D721Med (cell line): ENCODE data around the gene DCHS1.

Source experiments
- DNase-seq: peaks from one replicate; pipeline ENCODE4 v3.0.0; 2011; ENCODE audit warnings: low spot score; ENCODE audit not compliant: insufficient read length
- FAIRE-seq: peaks from 2 replicates; lab custom pipeline; 2011; peaks lifted over from hg19 to GRCh38; lab: Jason Lieb, UNC
- CTCF ChIP-seq: IDR thresholded peaks from 2 replicates; pipeline ENCODE4 v1.5.1; 2012; ENCODE audit warnings: mild to moderate bottlenecking, control low read depth; ENCODE audit not compliant: insufficient read depth; ENCODE audit errors: missing control alignments

DCHS1 gene

GRCh38 chr11:6656584-6656915, 941 bp upstream of the DCHS1 start:
- FAIRE-seq (no peak), DNase-seq (no peak)
- TF ChIP-seq CTCF, result no peak

- FAIRE-seq (no peak), DNase-seq (no peak)
- no peak for TF ChIP-seq CTCF
These were observed 404 bp downstream of the DCHS1 start for GRCh38 chr11:6655020-6655789.

- no peak for TF ChIP-seq CTCF
- DNase-seq, result no peak
- no peak for FAIRE-seq
These were observed 1.2 kb downstream of the DCHS1 start for GRCh38 chr11:6654281-6655019.

GRCh38 chr11:6653656-6654055, 2.0 kb downstream of the DCHS1 start:
- no peak for DNase-seq
- no peak for FAIRE-seq
- no peak for TF ChIP-seq CTCF

- FAIRE-seq, result no peak
- no peak for TF ChIP-seq CTCF
- no peak for DNase-seq
These were observed 2.5 kb downstream of the DCHS1 start for GRCh38 chr11:6653097-6653496.

GRCh38 chr11:6652182-6652581, 3.4 kb downstream of the DCHS1 start:
- DNase-seq, result no peak
- no peak for TF ChIP-seq CTCF
- no peak for FAIRE-seq

- DNase-seq, result no peak
- FAIRE-seq, result no peak
- TF ChIP-seq CTCF, result no peak
These were observed 4.6 kb downstream of the DCHS1 start for GRCh38 chr11:6650980-6651379.
